ENCODE data around the gene TBC1D22A. TPM values are rescaled to one million over a fixed set of nuclear protein-coding genes. Genes with fewer than 3 reads are reported as not detected.

TBC1D22A gene
- total RNA-seq, 1 donor from 2014 or later, result 15.8 TPM

DNA sequence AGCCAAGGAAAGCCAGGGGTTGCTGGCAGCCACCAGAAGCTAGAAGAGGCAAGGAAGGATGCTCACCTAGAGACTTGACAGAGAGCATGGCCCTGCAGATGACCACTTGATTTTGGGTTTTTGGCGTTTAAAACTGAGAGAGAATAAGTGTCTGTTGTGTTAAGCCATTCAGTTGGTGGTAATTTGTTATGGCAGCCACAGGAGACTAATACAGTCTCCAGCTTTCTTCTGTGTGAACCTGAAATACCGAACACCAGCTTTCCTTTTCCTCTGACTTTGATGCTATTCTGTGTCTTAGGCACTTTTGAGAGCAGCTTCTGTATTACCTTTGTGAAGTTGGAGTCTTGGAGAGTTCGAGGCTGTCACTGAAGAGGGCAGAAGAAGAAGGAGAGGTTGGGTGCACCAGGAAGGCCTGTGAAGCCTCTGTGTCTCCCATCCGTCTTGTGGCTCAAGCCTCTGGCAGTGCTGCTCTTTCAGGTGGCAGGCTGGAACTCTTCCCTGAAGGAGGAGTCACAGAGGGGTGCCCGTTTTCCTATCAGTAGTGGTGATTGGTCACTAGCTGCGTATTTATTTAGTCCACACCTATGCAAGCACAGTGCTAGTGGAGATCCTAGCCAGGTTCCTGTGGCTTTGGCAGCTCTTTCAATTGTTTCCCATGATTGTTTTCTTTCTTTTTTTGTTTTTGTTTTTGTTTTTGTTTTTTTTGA is 2.5 kb downstream of the TBC1D22A start:
- ATAC-seq (no peak), DNase-seq (peak; percentile 20)
- intact Hi-C loops (cut with micrococcal nuclease), result no loop called here

DNA sequence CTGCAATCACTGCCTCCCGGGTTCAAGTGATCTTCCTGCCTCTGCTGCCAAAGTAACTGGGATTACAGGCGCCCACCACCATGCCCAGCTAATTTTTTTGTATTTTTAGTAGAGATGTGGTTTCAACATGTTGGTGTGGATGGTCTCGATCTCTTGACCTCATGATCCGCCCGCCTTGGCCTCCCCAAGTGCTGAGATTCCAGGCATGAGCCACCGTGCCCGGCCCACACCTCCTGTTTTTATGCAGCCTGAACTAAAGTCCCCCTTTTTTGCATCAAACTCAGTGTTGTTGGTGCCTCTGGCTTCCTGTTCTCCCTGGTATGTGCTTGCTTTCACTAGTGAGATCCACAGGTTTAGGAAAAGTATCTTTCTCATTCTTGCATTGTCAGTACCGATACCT is 4.2 kb downstream of the TBC1D22A start:
- intact Hi-C loops (cut with micrococcal nuclease), result no loop called here
- no peak for ATAC-seq
- DNase-seq, result no peak

DNA sequence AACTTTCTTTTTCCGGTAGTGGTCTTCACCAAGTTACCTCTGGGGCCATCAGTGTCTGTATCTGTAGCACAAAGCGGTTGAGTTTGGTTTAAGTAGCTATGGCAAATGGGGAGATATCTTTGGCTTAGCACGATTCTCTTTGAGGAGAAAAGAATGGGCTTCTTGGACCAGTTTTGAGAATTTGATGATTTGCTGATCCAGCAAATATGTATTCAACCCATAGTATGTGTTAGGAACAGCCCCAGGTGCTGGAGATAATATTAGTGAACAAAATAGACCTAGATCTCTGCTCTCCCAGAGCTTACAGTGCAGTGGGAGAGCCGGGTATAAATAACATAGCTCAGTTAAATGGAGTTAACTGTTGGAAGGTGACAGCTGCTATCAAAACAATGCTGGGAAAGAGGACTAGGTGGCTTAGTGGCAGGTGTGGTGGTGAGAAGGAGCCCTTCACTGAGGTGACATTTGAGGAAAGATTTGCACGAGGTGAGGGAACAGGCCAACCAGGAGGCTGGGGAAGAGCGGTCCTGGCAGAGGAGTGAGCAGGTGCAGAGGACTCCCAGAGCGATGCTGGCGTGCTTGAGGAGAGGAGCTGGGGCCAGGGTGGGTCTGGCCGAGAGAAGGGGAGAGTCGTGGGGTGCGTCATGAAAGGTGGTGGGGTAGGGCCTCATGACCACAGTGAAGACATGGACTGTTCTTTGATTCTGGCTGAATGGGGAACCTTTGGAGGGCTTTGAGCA is 5.0 kb downstream of the TBC1D22A start:
- no peak for DNase-seq
- intact Hi-C loops (cut with micrococcal nuclease), result no loop called here
- ATAC-seq, result no peak

DNA sequence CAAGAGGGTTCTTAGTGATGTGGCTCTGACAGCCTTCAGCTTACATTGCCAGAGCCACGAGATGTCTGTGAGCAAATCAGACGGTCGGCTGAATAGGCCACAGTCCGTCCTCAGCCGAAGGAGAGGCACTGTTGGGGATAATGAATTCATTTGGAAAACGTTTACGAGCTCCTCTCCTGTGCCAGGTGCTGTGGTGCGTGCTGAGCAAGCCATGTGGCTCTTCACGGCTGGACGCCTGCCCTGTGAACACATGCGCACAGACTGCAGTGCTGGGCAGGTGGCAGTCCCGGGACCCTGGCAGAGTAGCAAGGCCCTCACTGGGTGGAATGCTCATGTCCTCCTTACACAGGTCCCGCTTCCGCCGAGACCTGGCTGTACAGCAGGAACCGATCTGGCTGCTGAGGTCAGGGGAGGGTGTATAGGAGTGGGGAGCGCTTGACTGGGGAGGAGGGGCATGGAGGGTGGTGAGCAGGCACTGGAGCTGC is 6.8 kb downstream of the TBC1D22A start:
- ATAC-seq (peak; percentile 69), DNase-seq (peak; percentile 76)
- intact Hi-C loops (cut with micrococcal nuclease), result no loop called here

DNA sequence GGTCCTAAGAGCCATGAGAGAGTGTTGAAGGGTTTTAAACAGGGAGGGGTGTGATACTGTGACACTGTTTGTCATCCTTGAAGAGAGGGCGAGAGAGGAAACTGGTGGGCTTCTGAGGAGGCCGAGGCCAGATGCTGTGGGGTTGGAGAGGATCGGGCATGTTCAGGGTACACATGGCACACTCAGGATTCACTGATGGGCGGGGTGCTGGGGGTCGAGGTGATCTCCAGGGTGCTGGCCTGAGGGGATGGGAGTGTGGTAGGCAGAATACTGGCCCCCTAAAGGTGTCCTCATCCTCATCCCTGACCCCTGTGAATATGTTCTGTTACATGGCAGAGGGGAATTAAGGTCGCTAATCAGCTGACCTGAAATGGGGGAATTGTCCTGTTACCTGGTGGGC is 7.3 kb downstream of the TBC1D22A start:
- intact Hi-C loops (cut with micrococcal nuclease), result no loop called here
- DNase-seq, result no peak
- ATAC-seq, result no peak

DNA sequence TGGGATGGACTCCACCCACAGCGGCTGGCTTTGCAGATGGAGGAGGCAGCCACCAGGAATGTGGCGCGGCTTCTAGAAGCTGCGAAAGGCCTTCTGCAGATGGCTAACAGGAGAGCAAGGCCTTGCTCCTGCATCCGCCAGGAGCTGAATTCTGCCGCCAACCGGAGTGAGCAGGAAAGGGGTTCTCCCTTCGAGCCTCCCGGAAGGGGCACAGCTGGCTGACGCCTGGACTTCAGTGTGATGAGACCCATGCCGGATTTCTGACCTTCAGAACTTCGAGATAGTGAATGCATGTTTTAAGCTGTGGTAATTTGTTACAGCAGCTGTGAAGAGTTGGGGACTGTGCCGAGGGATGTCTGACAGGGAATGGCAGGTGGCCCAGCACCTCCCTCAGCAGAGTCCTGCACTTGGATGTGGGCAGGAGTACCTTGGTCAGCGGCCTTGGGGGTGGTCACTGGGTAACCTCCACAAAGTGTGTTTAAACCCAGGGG is 7.7 kb downstream of the TBC1D22A start:
- intact Hi-C loops (cut with micrococcal nuclease), result no loop called here
- DNase-seq, result no peak
- ATAC-seq, result peak; percentile 3

DNA sequence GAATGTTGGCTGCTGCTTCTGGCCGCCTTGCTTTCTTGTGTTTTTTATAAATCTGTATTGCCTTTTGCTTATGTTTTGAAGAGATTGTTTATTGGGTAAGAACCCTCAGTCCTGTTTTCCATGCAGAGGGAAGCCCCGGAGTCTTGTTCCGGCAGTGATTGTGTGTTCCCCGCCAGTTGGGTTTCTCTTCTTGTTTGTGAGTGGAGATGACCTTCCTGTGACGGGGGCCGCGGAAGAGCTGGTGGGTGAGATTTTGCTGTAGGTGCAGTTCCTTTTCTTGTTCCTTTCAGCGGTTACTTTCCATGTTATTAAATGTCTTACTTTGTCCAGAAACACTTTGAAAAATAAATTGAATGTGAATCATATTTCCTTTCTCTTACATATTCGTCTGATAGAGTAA is 8.3 kb downstream of the TBC1D22A start:
- intact Hi-C loops (cut with micrococcal nuclease), result no loop called here
- no peak for ATAC-seq

DNA sequence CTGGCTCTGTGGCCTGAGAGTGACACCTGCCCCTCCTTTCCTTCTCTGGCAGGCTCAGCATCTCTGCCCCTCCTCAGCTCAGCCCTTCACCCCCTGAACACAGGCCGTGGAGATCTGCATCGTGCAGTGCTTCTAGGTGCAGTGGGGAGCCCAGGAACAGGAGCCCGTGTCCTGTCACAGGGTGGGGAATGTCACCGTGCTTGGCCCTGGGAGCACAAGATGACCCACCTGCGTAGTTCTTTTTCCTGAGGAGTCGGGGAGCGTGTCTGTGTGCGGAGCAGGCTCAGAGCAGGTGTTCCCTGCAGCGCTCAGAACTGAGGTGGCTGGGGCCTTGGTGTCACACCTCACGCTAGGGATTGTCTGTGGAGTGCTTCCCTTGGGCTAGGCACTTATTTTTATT is 10.6 kb downstream of the TBC1D22A start:
- ATAC-seq (no peak), DNase-seq (no peak)
- intact Hi-C loops (cut with micrococcal nuclease), result no loop called here

More for the DNA sequence above, 8.3 kb downstream of the TBC1D22A start:
- no peak for DNase-seq

DNA sequence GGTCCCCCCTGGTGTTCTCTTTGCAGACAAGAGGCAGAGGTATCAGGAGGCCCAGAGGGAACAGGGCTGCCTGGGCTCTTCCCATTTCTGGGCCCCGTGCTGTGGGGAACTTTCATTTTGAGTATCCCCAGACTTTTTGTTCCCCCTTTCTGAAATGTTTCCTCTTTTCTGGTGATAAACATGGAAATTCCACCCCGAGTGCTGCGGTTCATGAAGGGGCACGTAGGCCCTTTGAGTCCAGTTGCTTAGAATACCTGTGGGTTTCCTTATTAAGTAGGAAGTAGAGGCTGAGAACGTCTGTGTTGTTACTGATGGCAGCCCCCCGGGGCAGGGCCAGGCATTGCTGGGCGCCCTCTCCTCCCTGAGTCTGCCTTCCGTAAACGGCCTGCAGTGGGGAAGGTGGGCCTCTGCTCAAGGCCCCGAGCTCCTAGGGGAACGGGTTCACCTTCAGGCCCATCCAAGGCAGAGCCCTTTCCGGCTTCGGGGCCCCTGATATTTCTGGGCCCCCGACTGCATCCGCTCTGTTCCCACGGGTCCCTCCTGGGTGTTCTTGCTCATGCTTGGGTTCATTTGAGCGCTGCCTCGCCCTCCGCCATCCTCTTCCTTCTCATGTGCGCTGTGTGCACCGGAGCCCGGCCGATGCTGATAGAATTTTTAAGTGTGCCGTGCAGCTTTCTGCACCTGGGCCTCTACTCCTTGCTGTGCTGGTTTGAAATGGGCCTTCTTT is 12.0 kb downstream of the TBC1D22A start:
- peak; percentile 47 for ATAC-seq
- no peak for DNase-seq
- intact Hi-C loops (cut with micrococcal nuclease), result no loop called here

DNA sequence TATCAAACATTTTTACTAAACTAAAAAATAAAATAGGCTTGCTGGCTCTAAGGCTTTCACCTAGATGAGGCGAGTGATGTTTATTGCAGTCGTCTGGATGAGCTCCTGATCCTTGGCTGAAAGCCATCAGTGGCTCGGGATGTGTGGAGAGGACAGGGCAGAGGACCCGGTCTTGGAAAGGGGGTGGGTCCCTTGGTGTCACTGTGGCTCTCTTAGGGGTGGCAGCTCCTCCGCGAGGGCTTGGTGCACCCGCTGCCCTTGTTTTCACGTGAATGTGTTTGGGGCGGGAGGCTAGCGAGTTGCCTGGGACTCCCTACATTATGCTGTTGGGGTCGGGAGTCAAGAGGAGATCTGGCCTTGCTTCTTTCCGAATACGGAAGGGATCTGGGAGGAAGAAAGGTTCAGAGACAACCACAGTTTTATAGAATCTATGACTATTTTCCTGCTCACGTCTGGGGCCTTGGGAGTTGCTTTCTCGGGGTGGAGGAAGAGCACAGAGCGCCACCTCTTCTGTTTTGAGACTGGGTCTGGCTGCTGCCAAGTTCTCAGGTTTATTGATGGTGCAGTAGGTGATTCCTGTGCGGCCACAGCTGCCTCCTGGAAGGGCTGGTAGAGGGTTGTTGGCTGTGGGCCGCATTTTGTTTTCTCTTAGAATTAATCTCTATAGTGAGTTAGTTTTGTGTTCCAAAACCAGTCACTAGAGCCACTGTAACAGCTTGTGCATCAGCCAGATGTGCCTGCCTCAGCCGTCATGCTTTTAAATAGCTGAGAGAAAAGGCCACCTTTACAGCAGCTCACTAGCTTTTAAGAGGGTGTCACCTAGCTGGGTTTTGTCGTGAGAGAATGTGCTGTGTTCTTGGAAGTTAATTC is 12.8 kb downstream of the TBC1D22A start:
- no peak for DNase-seq
- intact Hi-C loops (cut with micrococcal nuclease), result no loop called here
- ATAC-seq, result no peak

DNA sequence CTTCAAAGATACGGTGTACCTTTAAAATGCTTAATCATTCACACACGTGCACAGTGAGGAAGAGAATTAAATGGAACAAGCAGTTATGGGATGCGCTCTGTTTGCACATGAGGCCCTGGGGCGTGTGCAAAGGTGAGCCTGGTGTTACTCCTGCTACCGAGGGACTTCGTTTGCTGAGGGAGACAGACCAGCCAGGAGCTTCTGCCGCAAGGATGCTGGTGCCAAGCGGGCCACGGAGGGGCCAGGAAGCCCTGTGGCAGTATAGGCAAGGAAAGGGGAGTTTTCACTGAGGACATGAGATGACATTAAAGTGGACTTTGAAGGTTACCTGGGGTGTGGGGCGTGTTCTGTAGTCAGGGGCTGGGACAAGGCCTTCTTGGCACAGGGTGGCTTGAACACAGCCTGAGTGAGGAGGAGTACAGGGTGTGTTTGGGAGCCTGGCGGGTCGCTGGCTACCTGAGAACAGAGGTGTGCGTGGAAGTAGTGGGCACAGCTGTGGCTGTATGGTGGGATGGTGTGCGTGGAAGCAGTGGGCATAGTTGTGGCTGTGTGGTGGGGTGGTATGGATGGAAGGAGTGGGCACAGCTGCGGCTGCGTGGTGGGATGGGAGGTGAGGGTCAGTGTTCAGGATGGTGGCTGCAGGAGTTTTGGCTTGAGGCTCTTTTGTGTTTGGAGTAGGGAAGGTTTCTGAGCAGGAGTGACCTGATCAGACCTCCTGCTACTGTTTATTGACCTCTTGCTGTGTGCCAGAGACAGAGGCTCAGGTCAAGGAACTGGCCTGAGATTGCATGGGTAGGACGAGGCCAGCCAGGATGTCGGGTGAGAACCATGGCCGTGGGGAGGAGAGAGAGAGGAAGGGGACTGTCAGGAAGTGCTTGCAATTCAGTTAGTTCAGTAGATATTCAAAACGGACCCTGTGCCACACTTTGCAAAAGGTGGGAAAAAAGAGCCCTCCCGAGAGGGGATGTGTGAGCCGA is 13.7 kb downstream of the TBC1D22A start:
- intact Hi-C loops (cut with micrococcal nuclease), result no loop called here
- DNase-seq (no peak), ATAC-seq (no peak)

DNA sequence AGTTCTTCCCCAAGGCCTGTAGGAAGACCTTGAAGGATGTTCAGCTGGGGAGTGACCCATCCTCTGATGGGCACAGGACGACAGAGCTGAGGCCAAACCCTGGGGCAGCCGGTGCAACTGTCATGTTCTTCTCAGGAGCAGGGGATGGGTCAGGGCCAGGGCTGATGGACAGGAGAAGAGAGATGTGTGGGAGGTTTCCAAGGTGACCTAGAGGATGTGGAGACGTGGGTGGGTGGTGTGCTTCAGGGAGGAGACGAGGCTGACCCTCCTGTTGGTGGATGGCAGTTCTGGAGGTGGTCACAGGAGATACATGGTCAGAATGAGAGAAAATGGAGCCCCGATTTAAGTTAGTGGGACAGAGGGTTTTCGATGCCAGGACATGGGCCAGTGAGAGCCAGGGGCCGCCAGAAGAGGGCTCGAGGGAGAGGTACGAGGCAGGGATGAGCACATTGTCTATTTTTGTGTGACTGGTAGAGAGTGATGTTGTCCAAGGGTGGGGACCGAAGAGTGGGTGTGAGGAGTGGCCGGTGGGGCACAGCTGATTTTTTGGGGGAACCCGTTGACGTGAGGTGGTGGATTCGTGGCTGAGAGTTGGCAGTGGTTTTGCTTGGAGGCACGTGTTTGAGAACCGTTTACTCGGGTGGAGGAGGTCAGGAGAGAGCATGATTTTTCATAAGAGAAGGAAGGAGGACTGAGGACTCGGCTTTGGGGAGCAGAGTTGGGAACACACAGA is 14.6 kb downstream of the TBC1D22A start:
- ATAC-seq, result peak; percentile 21
- no peak for DNase-seq
- intact Hi-C loops (cut with micrococcal nuclease), result no loop called here

DNA sequence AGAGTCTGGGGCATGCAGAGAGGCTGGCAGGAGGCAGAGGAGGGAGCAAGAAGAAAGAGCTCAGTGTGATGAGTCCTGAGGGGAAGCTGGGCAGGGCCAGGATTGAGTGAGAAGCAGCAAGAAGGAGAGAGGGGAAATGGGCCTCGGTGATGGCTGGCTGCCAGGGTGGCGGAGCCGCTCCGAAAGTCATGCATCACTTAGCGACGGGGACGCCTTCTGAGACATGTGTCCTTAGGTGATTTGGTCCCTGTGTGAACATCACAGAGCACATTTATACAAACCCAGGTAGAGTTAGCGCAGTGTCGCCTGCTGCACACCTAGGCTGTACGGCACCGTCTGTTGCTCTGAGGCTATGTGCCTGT is 15.1 kb downstream of the TBC1D22A start:
- ATAC-seq (peak; percentile 3), DNase-seq (peak; percentile 70)

DNA sequence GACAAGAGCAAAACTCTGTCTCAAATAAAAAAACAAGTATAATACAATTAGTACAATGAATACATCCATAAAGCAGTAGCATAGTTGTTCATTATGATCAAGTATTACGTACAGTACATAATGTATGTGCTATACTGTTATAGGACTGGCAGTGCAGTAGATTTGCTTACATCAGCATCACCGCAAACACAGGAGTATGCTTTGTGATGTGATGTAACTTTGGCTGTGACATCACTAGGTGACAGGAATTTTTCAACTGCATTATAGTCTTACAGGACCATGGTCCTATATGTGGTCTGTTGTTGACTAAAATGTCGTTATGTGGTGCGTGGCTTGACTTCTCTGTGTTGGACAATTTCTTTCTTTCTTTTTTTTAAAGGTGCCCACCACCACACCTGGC is 16.6 kb downstream of the TBC1D22A start:
- DNase-seq, result no peak
- intact Hi-C loops (cut with micrococcal nuclease), result no loop called here
- no peak for ATAC-seq

More for the DNA sequence above, 15.1 kb downstream of the TBC1D22A start:
- intact Hi-C loops (cut with micrococcal nuclease), result no loop called here

DNA sequence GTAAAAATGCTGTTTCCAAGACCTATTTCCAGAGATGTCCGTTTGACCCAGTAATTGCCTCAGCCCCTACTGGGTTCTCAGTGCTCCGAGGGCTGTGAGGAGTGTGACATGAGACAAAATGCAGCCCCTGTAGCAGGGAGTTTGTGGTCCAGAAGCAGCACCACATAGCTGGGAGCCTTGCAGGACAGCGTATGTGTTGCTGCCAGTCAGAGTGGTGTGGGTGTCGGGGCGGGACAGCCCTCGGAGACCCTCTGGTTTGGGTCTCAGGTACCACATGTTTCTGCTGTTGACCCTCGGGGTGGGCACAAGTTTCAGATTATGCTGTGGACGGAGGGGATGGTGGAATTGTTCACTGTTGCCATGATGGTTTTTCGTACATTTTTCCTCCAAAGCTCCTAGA is 17.2 kb downstream of the TBC1D22A start:
- ATAC-seq (no peak), DNase-seq (no peak)

DNA sequence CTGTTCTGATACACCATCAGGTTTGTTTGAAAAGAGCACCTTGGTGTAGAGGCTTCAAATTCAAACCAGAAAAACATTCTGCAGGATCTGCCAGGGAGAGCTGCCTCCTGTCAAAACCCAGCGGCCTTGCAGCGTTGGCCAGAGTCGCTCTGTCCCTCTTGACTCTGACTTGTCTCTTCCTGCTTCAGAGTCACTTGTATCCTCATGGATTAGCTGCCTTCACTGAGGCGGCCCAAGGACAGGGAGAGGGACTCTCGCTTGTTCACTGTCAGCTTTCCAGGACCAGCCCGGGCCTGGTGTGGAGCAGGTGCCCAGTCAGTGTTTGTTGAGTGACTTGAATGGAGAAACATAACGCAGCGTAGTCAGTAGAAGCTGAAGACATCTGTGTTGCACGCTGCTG is 18.0 kb downstream of the TBC1D22A start:
- DNase-seq, result no peak
- ATAC-seq, result peak; percentile 19

More for the DNA sequence above, 17.2 kb downstream of the TBC1D22A start:
- intact Hi-C loops (cut with micrococcal nuclease), result no loop called here

DNA sequence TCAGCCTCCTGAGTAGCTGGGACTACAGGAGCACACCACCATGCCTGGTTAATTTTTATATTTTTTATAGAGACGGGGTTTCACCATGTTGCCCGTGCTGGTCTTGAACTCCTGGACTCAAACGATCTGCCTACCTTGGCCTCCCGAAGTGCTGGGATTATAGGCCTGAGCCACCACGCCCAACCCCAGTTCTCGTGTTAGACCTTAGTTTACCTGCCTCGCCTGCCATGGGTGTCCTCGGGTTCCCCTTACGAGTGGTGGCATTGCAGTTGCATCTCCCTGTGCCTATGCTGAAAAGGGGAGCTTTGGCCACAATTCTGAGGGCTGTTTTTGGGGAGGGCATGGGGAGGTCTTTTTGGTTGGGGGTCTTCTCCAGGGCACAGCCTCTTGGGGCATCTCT is 18.8 kb downstream of the TBC1D22A start:
- ATAC-seq (no peak), DNase-seq (no peak)
- intact Hi-C loops (cut with micrococcal nuclease), result no loop called here

More for the DNA sequence above, 18.0 kb downstream of the TBC1D22A start:
- intact Hi-C loops (cut with micrococcal nuclease), result no loop called here
